GM21576 (cell line): ENCODE measurements around the gene IER5.
"Not testable (repeated sequence)": the region's sequence is repeated elsewhere in the genome, so short reads cannot be mapped to it uniquely, and the experiment has no call there.

Experiments used
- ATAC-seq: cut with Tn5 transposase; IDR thresholded peaks from one replicate; pipeline ENCODE4 v1.9.1; 2021; ENCODE audit warnings: mild to moderate bottlenecking, moderate library complexity; ENCODE audit not compliant: unreplicated experiment

Gene IER5

DNA sequence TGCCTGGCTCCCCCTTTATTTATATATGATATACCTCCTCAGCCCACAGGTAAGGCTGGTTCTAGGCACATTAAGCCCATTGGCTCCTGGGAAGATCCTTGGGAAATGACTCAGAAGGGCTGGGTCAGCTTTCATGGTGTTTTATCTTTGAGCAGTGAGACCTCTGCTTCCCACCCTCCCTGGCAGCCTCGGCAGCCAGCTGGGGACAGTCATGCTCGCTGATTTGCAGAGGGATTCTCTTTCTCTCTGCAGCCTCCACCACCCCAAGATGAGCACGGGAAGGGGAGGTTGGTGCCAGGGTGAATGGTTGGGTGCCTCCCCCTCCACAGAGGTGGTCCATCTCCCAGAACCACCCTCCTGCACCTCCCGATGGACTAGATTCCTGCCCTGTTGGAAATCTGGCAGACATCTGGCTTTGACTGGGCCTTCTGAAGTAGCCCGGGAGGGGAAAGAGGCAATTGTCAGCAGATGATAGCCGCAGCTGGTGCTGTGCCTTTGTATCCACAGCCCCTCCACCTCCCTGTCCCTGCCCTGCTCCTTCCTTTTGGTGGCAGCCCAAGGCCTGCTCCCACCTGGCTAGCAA lies 24.6 kb downstream of the IER5 start:
- no peak for ATAC-seq

DNA sequence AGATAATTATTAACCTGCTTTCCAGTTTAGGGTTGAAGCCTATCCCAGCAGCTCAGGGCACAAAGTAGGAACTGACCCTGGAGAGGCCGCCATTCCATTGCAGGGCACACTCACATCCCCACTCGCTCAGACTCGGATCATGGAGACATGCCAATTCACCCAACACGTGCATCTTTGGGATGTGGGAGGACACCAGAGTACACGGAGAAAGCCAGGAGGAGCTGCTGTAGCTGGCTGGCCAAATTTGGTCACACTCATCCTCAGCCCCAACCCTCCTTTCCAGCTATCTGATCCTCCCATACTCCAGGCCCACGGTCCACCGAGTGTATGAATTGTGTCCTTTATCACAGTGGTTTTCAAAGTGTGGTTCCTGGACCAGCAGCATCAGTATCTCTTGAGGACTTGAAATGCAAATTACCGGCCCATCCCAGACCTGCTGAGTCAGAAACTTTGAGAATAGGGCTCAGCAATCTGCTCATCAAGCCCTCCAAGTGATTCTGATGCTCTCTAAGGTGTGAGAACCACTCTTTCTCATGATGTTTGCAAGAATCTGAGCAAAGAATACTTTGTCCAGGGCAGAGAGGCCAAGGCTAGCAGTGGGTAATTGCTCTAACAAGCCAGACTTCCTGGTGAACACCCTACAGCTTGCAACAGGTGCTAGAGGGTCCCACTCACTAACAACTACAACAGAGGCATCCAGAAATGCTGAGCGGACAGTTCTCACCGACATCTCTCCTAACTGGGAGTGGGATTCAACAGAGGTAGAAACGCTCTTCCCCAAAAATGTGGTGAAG lies 26.3 kb downstream of the IER5 start:
- no peak for ATAC-seq

DNA sequence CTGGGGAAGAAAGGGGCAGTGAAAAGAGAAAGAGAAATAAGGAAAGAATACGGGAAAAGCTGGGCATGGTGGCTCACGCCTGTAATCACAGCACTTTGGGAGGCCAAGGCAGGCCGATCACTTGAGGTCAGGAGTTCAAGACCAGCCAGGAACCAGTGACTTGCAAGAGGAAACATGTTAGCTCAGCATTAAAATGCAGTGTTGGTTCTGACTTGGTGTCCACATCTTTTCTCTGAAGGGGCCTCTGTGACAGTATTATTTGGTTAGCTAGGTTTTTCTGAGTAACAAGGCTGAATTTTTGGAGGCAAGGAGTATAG lies 26.8 kb downstream of the IER5 start:
- ATAC-seq: no peak

DNA sequence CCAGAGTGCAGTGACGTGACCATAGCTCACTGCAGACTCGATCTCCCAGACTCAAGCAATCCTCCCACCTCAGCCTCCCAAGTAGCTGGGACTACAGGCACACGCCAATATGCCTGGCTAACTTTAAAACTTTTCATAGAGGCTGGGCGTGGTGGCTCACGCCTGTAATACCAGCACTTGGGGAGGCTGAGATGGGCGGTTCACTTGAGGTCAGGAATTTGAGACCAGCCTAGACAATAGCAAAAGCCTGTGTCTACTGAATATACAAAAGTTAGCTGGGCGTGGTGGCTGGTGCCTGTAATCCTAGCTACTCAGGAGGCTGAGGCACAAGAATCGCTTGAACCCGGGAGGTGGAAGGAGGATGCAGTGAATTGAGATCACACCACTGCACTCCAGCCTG lies 27.5 kb downstream of the IER5 start:
- not testable (repeated sequence) for ATAC-seq

DNA sequence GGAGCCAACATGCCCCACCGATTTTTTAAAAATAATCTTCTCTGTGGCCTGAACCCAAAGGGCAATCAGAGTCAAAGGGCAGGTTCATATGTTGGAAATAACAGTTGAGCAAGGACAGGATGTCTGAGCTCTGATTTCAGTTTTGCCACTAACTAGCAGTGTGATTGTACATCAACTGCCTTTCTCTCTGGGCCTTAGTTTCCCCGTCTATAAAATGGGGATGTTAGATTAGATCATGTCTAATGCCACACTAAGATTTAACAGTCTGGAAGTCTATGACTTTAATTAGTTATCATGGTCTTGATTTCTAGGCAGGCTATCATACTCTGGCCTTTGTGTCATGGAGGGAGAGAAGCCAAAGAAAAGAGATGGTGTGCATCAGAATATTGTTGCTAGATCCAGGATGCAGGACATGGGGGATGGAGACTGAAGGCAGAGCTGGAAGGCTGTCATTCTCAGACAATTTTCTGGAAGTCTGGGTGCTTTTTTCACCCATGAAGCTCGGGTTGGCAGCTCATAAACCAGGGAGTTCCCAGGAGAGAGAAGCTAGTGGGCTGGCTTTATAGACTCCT lies 28.4 kb downstream of the IER5 start:
- ATAC-seq: no peak

DNA sequence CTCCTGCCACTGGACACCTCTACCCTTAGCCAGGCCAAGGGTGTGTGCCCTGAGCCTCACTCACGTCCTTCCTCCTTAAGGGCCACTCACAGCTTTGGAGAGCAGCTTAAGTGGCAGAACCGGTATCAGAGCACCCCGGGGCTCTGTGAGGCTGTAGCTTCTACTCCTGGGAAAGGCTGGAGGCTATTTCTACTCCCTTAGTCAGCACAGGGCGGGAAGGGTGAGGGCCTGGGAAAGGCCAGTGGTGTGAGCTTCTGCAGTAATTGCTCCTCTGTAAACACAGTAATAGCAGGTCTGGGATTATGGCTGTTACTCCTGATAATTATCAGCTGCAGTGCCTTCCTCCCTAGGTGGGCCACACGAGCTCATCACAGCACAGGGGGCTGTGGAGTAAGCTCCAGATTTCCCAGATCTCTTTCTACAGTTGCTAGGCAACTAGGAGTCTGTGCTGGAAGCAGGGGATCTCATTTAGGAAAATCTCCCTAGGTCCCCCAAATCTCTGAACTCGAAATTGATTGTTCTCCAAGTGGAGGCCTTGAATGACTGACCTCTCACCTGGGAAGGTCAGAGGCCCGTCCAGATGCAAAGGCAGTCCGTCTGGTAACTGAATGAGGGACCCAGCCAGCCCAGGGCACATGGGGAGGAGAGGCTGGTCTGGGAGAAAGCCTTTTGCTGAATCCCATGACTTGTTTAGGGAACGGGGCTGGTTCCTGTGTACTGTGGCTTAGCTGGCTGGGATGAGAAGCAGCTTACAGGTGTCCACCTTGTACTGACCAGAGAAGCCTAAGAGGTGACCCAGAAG lies 29.3 kb downstream of the IER5 start:
- ATAC-seq: no peak

DNA sequence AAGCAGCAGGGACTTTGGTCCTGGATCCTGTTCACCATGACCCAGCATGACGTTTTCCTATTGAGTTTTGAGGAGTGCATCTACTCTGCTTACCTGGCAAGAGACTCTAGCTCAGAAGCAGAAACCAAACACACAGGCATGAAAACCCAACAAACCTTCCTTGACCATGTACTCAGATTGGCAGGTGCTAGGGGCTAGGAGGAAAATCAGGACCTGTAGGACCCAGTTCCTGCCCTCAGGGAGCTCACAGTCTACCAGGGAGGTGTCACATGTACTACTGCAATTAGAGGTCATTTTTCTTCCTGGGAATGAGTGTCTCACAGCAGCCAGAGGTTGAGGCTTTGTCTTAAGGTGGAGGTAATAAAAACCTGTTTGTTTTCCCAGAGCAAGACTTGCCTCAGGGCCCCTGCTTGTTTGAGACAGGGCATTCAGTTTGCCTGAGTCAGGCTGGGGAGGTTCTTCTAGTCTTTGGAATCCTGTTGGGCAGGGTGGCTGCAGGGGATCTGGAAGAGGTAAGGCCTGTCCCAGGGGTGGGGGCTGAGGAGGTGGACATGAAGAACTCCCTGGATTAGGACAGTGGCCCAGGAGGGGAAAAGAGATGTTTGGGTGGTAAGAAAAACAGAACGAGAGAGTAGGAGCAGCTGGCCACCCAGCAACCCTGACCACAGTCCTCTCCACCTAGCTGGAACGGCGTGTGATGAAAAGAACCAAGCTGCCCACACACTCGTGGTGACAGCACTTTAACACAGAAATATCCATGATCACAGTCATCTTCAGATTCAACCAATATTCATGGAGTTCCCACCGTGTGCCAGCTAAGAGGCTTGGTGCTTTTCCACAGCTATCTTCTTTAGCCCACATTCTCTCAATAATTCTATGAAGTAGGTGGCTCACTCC lies 30.8 kb downstream of the IER5 start:
- no peak for ATAC-seq

DNA sequence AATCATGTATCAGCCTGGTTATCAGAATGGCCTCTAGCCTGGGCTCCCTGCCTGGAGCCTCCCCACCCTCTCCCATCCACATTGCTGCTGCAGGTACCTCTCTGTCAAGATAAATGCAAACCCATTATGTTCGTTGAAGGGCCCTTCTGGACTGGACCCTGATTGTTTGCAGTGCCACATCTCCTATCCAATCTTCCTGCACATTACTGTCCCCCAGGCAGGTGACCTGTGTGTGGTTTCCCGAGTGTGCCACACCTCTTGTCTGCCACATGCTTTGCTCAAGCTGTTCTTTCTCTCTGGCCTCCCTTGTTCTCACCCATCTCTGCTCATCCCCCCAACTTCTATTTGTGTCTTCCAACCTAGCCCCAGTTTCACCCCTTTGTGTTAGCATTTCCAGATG lies 32.4 kb downstream of the IER5 start:
- ATAC-seq: no peak

DNA sequence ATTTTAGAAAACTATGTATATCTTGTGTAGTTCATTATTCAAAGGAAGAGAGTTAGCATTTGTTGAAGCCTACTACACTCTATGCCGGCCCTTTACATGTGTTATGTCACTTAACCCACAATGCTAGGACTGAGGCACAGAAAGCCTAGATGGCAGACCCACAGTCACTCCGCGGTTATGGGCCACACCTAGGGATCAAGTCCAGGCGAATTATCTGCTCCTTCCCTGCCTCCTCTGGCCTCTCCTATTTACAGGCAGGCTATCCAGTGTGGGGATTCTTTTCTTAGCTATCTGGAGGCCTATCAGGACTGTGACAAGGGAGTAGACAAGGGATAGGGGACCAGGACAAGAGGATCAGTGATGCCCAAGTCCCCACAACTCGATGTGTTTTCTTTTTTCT lies 33.0 kb downstream of the IER5 start:
- no peak for ATAC-seq

DNA sequence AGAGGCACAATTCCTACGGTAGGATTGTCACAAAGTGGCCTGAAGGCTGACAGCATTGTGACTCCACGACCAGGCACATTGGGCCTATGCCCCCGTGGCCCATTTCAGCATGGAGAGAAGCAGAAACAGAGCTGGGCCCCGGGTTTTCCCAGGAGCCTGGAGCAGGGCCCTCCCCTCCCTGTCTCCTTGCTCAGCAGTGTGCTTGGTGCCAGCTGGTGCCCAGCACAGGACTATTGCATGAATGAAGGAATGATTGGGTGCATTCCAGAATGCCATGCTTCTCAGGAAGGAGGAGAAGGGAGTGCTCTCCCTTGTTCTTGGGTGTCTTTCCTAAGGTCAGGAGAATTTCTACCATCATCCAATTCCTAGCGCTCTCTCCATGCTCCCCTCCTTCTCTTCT lies 33.7 kb downstream of the IER5 start:
- ATAC-seq: no peak

DNA sequence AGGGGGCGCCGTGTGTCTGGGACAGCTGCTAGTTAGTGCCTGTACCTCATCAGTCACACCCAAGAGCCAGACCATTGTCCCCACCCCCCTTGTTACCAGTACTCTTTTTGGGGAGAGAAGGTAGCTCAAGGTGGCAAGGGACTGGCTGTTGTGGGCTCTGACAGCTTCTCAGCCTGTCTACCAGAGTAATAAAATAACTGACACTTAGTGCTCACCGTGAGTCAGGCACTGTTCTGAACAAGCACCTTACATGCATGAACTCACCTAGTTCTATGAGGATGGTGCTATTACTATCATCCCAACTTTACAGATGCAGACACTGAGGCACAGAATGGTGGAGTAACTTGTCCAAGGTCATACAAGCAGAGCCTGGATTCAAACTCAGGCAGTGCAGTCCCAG lies 34.7 kb downstream of the IER5 start:
- ATAC-seq: no peak

DNA sequence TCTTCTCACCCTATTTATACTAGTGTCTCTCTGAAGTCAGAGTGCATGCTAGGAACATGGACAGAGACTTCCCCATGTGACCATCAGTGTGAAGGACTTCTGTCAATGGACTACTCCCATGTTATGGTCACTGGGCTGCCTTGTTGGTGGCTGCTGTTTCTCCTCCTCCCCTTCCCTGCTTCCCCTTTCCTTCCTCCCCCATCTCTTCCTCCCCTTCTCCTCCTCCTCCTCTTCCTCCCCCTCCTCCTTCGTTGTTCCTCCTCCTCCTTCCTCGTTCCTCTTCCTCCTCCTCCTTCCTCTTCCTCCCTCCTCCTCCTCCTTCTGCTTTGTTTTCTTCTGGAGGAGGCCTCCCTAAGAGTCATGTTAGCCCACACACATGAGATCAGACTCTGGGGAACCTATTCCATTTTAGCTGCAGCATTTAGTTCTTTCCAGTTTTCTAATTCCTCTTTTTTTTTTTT lies 35.8 kb downstream of the IER5 start:
- ATAC-seq: no peak

DNA sequence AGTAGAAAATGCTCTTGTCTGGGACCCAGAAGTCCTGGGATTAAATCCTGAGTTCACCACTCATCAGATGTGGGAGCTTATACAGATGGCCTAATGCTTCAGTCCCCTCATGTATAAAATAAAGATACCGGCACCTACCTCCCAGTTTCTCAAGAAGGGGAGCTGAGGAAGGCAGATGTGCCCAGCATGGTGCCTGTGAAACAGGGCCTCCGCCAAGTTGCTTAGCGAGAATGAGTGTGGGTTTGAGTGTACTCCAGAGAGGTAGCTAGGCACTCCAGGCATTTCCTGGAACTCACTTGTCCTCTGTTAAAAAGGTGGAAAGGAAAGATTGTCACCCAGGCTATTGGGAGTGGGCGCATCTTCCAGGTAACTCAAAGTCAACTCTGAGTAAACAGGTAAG lies 37.8 kb downstream of the IER5 start:
- no peak for ATAC-seq

DNA sequence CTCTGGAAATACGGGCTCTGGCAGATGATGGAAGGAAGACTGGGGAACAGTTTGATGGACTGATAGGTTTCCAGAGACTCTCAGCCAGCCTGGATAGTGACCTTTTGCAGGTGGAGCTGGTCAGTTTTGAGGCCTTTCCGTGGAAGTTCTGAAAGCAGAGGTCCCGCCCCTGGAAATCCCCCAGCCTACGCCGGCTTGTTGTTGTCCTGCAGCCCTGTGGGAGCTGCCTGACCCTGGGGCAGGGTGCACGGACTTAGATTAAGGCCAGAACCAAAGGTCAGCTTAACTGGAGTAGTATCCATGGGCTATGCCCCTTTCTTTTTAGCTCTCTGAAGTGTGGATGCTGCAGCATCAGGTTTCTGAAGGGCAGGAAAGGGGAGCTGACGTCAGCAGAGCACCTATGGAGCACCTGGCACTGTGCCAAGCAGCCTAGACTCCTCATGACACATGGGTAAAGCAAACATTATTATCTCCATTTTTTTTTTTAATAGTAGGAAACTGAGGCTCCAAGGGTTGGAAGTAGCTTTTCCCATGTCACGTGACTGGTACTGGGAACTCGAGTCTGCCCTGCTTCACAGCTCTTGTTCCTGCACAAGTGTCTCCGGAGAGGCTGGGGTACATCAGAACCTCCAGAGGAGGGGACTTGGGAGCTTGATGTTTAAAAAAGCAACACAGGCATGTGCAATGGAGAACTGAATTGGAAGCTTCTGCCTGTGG lies 38.5 kb downstream of the IER5 start:
- no peak for ATAC-seq

DNA sequence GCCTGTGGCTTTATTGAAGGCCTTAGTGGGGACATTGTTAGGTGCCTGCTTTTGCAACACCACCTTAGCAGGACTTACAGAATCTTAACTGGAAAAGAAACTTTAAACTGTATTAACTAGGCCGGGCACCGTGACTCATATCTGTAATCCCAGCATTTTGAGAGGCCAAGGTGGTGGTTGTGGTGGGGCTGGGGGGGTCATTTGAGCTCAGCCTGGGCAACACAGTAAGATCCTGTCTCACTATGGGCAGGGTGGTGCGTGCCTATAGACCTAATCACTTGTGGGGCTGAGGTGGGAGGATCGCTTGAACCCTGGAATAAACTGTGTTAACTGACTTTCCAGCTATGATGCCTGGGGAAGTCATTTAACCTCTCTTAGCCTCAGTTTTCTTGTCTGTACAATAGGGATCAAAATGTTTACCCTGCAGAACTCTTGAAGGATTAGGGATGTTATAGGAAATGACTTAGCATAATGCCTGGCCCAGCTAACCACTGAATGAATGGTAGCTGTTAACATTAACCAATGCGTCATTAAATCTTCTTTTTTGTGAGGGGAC lies 39.5 kb downstream of the IER5 start:
- no peak for ATAC-seq

DNA sequence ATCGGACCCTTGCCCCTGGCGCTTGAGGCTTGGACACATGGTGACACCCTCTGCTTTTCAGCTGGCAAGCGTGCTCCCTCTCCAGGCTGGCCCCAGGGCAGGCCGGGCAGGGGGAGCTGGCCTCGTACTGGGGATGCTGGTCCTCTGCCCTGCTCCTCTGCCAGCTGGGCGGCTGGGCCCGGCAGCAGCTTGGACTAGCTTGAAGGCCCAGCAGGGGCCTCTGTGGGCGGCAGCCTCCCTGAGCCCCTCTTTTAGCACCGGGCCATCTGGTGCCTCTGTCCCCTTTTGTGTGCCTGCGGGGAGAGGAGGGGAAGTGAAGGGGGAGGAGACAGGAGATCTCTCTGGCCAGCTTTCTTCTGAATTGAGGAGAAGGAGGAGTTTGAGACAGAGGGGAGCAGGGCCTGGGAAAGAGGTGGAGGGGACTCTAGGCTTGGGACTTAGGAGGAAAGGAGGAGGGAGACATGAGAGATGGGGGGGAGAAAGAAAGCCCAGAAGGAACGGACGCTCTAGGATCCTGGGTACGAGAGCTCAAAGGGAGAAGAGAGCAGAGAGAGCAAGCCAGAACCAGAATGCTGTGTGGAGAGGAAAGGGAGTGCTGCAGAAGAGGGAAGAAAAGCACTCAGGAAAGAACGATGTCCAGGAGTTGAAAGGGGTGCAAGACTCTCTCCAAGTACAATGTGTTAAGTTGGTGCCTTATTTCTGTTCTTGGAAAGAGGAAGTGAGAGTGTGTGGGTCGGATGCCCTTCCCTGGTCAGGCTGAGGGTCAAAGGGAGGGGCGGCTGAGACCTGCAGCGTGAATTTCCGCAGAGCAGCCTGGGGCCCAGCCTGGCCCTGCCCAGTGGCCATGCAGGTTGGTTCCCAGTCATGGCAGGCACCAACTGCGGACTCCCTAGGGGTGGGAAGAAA lies 40.3 kb downstream of the IER5 start:
- ATAC-seq: peak; percentile 50

DNA sequence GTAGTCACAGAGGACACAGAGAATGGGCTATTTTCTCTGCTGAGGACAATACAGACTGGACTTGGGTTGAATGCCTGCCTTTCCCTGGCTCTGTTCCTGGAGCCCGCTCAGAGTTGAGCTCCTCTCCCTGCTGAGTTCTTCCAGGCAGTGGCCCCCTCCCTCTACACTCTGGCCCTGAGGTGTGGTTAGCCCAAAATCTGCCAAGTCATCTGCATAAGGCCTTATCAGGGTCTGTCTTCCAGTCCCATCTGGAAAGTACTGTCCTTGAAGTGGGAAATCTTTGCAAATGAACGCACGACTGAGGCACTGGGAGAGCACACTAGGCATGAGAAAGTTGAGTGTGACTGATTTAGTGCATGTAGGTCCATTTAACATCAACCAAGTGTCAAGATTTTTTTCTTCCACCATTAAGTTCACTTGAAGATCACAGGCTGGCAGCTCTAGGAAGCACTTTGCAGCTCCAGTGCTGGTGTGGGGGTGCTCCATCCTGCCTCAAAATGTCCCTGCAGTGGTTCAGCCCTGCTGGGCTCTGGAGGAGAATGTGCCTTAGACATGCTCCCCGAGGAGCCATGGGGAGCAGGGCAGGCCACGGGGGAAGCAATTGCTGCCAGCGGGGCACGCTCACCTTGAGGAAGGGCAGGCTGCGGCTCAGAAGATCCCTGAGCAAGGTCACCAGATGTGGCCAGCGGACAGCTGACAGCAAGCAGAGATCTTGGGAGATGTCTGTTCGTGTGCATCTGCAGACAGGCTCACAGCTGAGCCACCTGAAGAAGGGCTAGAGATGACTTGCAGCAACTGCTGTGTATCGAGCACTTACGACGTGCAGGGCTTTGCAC lies 41.5 kb downstream of the IER5 start:
- ATAC-seq: no peak
